Anterior cingulate cortex (tissue), 58 donors: ENCODE data around the gene ALB.

Experiments used
- DNase-seq, 58 donors: peaks; one replicate each; lab custom pipeline; 2025; lab: John Stamatoyannopoulos, UW

ALB gene

DNA sequence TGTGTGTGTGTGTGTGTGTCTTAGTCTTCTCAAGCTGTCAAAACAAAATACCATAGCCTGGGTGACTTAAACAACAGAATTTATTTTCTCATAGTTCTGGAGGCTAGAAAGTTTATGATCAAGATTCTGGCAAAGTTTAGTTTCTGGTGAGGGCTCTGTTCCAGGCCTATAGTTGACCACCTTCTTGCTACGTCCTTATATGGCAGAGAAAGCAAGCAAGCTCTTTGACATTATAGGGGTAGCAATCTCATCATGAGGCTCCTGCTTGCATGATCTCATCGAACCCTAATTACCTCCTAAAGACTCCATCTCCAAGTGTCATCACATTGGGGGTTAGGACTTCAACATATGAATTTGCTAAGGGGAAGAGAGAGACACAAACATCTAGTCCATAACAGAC lies 25.0 kb downstream of the ALB start:
- no peak for DNase-seq

DNA sequence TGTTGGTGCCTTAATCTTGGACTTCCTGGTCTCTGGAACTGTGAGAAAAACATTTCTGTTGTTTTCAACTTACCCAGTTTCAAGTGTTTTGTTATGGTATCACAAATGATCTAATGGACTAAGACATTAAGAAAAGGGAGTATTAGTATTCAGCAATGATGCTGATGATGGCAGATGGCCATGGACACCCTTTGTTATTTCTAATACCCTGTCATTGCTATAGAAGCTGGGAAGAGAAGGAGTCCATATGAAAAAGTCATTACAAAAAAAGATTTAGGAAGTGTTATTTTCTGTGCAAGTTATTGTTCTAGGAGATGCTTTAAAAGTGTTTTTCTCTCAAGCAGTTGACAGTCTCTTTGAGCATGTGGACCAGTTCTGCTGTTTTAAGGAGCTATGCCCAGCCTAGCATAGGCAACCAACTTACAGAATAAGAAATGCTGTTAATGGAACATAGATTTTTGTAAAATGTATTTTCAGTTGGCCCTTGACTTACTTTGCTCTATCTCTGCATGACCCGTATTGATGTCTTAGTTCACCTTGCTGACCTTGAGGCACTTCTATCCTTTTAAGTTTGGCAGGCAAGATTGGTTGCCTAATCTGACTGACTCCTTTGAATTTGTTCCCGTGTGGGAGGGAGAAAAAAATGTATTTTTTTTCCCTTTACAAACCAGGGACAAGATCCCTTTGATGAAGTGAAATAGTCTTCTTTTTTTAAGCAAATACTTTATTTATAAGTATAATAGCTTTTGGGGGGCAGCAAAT lies 25.9 kb downstream of the ALB start:
- no peak for DNase-seq

DNA sequence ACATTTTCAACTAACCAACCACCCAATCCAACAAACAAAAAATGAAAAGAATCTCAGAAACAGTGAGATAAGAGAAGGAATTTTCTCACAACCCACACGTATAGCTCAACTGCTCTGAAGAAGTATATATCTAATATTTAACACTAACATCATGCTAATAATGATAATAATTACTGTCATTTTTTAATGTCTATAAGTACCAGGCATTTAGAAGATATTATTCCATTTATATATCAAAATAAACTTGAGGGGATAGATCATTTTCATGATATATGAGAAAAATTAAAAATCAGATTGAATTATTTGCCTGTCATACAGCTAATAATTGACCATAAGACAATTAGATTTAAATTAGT lies 27.7 kb downstream of the ALB start:
- no peak for DNase-seq

DNA sequence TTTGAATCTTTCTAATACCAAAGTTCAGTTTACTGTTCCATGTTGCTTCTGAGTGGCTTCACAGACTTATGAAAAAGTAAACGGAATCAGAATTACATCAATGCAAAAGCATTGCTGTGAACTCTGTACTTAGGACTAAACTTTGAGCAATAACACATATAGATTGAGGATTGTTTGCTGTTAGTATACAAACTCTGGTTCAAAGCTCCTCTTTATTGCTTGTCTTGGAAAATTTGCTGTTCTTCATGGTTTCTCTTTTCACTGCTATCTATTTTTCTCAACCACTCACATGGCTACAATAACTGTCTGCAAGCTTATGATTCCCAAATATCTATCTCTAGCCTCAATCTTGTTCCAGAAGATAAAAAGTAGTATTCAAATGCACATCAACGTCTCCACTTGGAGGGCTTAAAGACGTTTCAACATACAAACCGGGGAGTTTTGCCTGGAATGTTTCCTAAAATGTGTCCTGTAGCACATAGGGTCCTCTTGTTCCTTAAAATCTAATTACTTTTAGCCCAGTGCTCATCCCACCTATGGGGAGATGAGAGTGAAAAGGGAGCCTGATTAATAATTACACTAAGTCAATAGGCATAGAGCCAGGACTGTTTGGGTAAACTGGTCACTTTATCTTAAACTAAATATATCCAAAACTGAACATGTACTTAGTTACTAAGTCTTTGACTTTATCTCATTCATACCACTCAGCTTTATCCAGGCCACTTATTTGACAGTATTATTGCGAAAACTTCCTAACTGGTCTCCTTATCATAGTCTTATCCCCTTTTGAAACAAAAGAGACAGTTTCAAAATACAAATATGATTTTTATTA lies 28.3 kb downstream of the ALB start:
- no peak for DNase-seq

DNA sequence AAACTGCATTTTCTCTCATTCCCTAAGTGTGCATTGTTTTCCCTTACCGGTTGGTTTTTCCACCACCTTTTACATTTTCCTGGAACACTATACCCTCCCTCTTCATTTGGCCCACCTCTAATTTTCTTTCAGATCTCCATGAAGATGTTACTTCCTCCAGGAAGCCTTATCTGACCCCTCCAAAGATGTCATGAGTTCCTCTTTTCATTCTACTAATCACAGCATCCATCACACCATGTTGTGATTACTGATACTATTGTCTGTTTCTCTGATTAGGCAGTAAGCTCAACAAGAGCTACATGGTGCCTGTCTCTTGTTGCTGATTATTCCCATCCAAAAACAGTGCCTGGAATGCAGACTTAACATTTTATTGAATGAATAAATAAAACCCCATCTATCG lies 29.1 kb downstream of the ALB start:
- DNase-seq, result no peak

DNA sequence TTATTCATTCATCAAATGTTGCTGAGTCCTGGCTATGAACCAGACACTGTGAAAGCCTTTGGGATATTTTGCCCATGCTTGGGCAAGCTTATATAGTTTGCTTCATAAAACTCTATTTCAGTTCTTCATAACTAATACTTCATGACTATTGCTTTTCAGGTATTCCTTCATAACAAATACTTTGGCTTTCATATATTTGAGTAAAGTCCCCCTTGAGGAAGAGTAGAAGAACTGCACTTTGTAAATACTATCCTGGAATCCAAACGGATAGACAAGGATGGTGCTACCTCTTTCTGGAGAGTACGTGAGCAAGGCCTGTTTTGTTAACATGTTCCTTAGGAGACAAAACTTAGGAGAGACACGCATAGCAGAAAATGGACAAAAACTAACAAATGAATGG lies 30.2 kb downstream of the ALB start:
- no peak for DNase-seq

DNA sequence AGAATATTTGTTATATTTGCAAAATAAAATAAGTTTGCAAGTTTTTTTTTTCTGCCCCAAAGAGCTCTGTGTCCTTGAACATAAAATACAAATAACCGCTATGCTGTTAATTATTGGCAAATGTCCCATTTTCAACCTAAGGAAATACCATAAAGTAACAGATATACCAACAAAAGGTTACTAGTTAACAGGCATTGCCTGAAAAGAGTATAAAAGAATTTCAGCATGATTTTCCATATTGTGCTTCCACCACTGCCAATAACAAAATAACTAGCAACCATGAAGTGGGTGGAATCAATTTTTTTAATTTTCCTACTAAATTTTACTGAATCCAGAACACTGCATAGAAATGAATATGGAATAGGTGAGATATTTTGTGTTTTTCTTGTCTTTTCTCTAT lies 31.9 kb downstream of the ALB start, which contains the start of gene AFP:
AFP (plus strand) TSS at position 238 of the 400 bp plus-strand sequence; CDS start at position 280, 42 bp downstream.
- DNase-seq, result no peak

DNA sequence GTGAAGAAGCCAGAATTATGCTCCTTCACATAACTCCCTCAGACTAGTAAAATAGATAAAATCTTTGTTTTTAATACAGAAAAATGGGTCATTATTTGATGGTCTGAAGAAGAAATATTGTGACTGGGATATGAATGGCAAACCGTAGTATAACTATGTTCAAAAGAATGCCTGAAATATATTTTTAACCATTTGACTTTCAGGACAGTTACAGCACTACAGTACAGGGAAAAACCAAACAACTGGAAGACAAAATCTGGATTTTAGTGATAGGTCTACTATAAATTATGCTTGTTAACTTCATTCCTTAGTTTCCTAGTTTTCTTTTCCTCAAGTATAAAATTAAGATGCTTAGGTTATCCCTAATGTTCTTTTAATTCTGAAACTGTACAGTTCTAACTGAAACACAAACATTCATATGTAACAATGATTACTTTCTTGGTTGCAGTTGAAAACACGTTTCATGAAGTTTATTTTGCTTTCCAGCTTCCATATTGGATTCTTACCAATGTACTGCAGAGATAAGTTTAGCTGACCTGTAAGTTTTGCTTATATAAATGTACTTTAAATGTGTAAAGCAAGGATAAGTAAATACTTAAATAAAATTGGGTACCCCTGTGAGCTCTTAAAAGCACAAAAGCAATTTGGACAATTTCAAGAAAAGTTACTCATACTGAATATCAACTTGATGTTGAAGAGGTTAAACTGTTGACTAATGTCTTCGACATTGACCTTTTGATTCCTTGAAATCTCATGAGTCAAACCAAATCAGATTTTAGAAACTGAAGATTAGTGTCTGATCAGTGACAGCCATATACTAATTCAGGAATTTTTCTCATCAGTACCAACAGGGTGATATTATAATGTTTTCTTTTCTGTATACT lies 32.8 kb downstream of the ALB start:
- DNase-seq, result no peak

DNA sequence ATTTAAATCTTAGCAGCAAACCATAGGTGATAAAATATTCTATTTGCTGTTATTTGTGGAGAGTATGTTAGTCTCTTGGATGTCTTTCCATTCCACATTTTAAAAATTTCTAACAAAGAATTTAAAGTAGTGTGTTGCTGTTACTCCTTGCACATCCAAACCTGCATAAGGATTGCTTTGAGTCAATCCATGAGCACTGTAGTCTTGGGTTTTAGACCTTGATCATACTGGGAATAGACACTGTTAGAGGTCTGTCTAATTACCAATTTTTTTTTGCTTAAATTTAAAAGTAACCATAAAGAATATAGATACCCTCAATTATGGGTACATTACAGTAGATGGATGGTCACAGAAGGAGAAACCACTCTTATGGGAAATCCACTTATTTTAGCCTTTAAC lies 33.5 kb downstream of the ALB start:
- no peak for DNase-seq

DNA sequence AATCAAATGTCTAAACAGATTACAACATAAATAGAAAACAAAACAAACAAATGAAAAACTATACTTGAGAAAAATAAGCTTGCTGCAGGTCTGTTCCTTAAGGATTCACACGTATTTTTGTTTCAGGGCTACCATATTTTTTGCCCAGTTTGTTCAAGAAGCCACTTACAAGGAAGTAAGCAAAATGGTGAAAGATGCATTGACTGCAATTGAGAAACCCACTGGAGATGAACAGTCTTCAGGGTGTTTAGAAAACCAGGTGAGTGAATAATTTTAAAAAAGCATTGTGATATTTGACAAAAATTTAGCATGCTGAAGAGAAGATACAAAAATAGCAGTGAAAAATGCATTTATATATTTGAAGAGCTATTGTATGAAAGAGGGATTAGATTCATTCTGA lies 34.0 kb downstream of the ALB start:
- no peak for DNase-seq

DNA sequence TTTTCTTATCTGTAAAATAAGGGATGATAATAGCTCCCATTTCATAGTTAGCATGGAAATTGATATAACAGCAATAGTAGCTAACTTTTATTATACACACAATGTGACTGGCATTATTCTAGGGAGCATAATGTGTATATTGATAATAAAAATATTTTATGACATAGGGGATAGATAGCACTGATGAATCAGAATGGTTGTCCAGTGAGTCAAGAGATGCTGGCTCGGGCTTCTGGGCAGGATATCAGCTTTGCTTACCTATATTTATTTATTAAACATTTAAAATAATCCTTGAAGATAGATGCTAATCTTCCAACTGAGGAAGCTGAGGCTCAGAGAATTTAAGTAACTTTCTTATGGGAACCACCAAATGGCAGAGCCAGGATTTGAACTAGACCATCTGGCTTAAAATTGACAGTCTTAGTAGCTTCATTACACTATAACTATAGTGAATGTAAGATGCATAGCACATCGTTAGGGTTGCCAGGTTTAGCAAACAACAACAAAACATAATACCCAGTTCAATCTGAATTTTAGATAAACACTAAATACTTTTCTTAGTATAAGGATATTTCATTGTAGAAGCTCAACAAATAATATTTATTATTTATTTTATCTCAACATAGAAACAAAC lies 34.6 kb downstream of the ALB start:
- DNase-seq, result no peak

DNA sequence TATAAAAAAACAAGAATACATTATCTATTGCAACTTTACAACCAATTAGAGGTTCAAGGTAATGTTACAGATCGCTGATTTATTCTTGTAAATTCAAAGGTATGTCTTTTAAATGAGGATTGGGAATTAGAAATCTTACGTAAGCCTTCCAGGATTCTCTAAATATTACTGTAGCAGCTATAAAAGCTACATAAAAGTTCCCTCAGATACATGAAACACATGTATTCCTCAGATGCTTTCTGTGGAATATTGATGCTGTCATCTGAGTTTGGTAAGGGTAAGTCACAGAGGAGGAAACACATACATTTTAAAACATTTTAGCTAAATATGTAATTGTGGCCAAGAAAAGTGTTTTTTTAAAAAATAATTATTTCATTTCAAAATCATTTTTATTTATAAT lies 35.4 kb downstream of the ALB start:
- DNase-seq, result no peak

DNA sequence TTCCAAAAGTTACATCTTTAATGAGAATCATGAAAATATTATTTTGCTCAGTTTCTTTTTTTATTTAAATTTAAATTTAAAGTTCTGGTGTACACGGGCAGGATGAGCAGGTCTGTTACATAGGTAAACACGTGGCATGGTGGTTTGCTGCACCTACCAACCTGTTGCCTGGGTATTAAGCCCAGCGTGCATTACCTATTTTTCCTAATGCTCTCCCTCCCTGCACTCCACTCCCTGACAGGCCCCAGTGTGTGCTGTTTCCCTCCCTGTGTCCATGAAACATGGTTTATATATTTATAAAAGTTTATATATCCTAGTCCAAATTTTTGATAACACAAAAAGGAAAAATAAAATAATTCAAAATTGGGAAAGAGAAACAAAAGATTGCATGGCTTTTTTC lies 35.9 kb downstream of the ALB start:
- no peak for DNase-seq

DNA sequence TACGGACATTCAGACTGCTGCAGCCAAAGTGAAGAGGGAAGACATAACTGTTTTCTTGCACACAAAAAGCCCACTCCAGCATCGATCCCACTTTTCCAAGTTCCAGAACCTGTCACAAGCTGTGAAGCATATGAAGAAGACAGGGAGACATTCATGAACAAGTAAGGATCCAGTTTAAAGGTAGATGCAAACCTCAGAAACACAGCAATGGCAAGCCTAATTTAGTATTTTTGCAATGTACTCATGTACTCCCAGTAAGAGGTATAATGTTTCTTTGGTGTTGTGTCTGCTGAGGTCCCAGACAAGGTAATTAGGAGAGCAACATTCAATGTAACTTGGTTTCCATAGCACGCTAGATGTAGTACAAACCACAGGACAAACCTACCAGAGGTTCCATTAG lies 36.6 kb downstream of the ALB start:
- DNase-seq, result no peak

DNA sequence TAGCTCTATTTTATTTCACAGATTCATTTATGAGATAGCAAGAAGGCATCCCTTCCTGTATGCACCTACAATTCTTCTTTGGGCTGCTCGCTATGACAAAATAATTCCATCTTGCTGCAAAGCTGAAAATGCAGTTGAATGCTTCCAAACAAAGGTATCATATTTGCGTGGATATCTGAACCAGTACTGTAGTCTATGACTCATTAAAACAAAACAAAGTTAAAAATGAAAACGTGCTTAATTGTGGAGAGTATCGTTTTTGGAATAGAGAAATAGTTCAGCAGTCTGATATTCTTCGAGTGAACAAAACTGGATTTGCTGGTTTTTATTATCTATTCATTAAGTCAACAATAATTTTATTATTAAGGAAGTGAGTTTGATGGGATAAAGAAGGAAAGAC lies 38.2 kb downstream of the ALB start:
- DNase-seq, result no peak

DNA sequence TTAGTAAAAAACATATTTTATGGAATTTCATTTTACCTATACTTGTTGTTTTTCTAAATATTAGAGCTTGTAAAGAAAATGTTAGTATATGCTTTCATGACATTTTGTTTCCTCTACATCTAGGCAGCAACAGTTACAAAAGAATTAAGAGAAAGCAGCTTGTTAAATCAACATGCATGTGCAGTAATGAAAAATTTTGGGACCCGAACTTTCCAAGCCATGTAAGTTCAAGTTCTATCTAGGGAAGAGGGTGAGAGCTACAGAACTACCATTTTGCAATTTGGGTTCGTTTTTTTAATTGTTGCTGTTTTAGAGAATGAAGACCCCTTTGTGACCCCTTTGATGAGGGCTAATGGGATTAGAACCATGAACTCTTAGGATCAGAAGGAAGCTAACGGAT lies 39.1 kb downstream of the ALB start:
- DNase-seq, result no peak

DNA sequence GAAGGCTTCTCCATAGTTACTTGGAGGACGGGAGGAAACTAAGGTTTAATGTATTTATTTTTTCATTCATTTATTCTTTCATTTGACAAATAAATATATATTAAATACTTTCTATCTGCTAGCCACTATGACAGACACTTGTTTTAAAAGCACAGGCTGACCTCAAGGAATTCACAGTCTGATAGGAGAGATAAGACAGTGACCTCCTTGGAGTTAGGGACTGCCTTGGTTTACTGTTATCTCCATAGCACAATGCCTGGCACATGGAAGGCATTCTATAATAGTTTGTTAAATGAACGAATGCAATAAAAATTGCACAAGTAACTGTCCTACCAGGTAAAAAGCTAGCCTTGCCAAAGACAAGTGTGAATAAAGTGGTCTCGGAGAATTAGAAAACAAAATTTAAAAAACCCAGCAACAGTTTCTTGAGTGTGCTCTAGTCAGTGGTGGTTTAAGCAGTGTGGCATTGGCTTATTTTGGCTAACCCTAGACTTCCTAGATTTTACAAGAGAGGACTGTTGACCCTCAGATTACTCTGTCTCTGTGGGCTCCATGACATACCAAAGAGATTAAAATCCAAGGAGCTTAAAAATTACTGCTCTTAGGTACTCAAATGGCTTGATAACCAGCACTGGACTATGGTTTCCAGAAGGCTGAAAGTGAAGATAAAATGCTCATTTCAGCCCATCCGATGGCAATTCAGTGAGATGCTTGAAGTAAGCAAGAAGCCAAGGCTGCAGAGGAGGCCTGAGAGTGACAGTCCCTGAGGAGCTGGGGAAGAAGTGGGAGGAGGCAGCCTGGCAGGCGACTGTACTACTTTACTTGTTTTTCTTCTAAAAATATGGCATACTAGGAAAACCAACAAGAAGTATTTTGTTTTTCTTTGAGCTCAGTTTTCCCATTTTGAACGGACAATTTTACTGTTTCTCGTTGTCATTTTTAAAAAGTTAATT lies 41.6 kb downstream of the ALB start:
- DNase-seq, result peak in 2 of 58 donors; percentile 3 to 16

DNA sequence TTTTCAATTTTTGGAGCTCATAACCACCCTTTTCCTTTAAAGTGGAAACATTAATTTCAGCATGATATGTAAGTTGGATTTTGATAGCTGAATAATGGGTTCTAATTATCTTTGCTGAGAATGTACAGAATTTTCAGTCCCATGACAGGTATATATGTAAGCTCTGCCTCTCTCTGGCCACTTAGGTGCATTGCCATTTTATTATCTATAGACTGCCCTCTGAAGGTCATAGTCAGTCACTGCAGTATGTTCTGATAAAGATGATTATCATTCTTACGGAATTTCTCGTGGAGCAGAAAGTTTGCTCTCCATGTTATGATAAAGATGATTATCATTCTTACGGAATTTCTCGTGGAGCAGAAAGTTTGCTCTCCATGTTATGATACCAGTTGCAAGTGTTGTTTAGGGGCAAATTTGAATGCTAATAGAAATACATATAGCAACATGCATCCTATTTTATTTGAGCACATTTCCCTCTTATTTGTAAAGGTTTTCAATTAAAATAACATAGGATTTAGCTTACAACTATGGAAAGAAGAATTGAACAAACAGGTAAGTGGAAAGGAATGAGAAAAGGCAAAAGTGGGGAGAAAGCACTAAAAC lies 42.4 kb downstream of the ALB start:
- DNase-seq, result peak in 2 of 58 donors; percentile 2 to 11

DNA sequence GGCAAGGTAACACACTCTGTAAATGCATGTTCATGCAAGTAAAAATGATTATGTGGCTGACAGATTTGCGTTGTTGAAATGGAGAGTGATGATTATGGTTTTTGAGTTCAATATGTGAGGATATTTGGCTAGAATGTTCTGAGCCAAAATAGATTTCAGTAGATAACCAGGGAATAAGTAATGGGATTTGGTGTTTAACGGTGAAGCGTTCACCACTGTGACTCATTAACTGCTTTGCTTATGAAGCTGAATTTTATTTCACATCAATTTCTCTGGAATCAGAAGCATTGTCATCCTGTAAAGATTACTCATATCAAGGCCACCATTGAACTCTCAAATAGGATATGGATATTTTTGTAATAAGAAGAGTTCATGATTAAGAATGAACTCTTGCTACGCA lies 43.6 kb downstream of the ALB start:
- DNase-seq, result no peak
